A549 (cell line): ENCODE results near the gene CELSR1. TPM values are rescaled to one million over a fixed set of nuclear protein-coding genes. Genes with fewer than 3 reads are reported as not detected.
A peak's percentile ranks its signal among the peaks of the same experiment; 100 is the strongest.

Experiments
- ATAC-seq, 2 experiments: fragments of 200-7000 bp in 1 of 2; fragments of >200 bp in 1 of 2; cut with Nextera tagmentation in 1 of 2; cut with Tn5 transposase in 1 of 2; 3 replicates each; pipeline versions ENCODE4 v1.8.0 to v1.9.1; 2018 to 2020; ENCODE audit warnings: mild to moderate bottlenecking in 1 of 2, moderate library complexity in 1 of 2
- CTCF ChIA-PET: fragments of 300-600 bp; sonication (Branson Sonifier 250); formaldehyde crosslinking; extraction: SDS; loops from one replicate; lab custom pipeline; 2021; ENCODE audit warnings: antibody characterized with exemption, inconsistent platforms; lab: Yijun Ruan, JAX
- POLR2A ChIA-PET: fragments of 350-600 bp; formaldehyde crosslinking; extraction: SDS; loops from one replicate; lab custom pipeline; 2021; ENCODE audit warnings: antibody characterized with exemption, inconsistent platforms; lab: Yijun Ruan, JAX
- DNase-seq, 2 experiments: peaks; one replicate each; pipeline versions ENCODE4 v3.0.0 to v3.0.0-alpha.2; 2011 to 2016; ENCODE audit warnings: low read depth in 1 of 2, low spot score in 1 of 2
- FAIRE-seq: peaks from 2 replicates; lab custom pipeline; 2011; peaks lifted over from hg19 to GRCh38; lab: Jason Lieb, UNC
- H3K27ac ChIP-seq, 2 experiments: fragments of >200 bp; sonication (Bioruptor Twin); formaldehyde crosslinking; 3 replicates each; pipeline ENCODE4 v1.5.1; 2016 to 2017
- H3K4me1 ChIP-seq: fragments of >200 bp; sonication (Bioruptor Twin); formaldehyde crosslinking; 3 replicates; pipeline ENCODE4 v1.6.1; 2016
- H3K4me2 ChIP-seq: fragments of >200 bp; sonication (Bioruptor Twin); formaldehyde crosslinking; 3 replicates; pipeline ENCODE4 v1.6.1; 2016
- H3K4me3 ChIP-seq: fragments of >200 bp; sonication (Bioruptor Twin); formaldehyde crosslinking; 3 replicates; pipeline ENCODE4 v1.5.1; 2016
- H3K9me3 ChIP-seq: fragments of >200 bp; sonication (Bioruptor Twin); formaldehyde crosslinking; 3 replicates; pipeline ENCODE4 v1.6.1; 2016
- ATOH8 ChIP-seq: fragments of 250-450 bp; sonication (Bioruptor Pico); IDR thresholded peaks from 2 replicates; pipeline ENCODE4 v1.5.0; 2020; ENCODE audit warnings: low read depth, mild to moderate bottlenecking, moderate library complexity
- BCL3 ChIP-seq: fragments of >200 bp; sonication (Bioruptor Twin); formaldehyde crosslinking; IDR thresholded peaks from 3 replicates; pipeline ENCODE4 v1.6.1; 2016
- CBX2 ChIP-seq: fragments of 200-600 bp; sonication (generic); IDR thresholded peaks from 2 replicates; pipeline ENCODE4 v1.6.1; 2016; ENCODE audit warnings: low read depth, mild to moderate bottlenecking, borderline replicate concordance
- CEBPB ChIP-seq, 2 experiments: fragments of >200 bp in 1 of 2; sonication (Bioruptor Twin) in 1 of 2; formaldehyde crosslinking in 1 of 2; IDR thresholded peaks; 2 replicates each; pipeline ENCODE4 v1.6.1; 2012 to 2016
- CHD2 ChIP-seq: fragments of 150-350 bp; IDR thresholded peaks from 2 replicates; pipeline ENCODE4 v1.6.1; 2014; ENCODE audit warnings: low read length; ENCODE audit not compliant: partially characterized antibody
- E2F6 ChIP-seq: IDR thresholded peaks from 2 replicates; pipeline ENCODE4 v1.6.1; 2012; ENCODE audit warnings: low read depth, borderline replicate concordance
- EP300 ChIP-seq, 2 experiments: fragments of >200 bp; sonication (Bioruptor Twin); formaldehyde crosslinking; IDR thresholded peaks; 2 replicates in 1 of 2; 3 replicates in 1 of 2; pipeline ENCODE4 v1.6.1; 2016 to 2017
- ESRRA ChIP-seq: fragments of 150-350 bp; IDR thresholded peaks from 2 replicates; pipeline ENCODE4 v1.6.1; 2014; ENCODE audit warnings: mild to moderate bottlenecking, low read length, borderline replicate concordance
- HES2 ChIP-seq: fragments of >200 bp; sonication (Bioruptor Twin); formaldehyde crosslinking; IDR thresholded peaks from 2 replicates; pipeline ENCODE4 v1.6.1; 2016
- HMGXB4 ChIP-seq: fragments of 250-450 bp; sonication (Bioruptor Pico); IDR thresholded peaks from 2 replicates; pipeline ENCODE4 v1.5.0; 2021; ENCODE audit warnings: mild to moderate bottlenecking, moderate library complexity, borderline replicate concordance
- KDM1A ChIP-seq: fragments of 200-600 bp; sonication (generic); IDR thresholded peaks from 2 replicates; pipeline ENCODE4 v1.6.1; 2016; ENCODE audit warnings: low read depth, mild to moderate bottlenecking
- MAFK ChIP-seq: fragments of 450-650 bp; IDR thresholded peaks from 2 replicates; pipeline ENCODE4 v1.6.1; 2014; ENCODE audit not compliant: partially characterized antibody
- NFE2L2 ChIP-seq: fragments of 150-350 bp; conservative IDR thresholded peaks from 2 replicates; pipeline ENCODE4 v1.6.1; 2014; ENCODE audit warnings: low read length
- POLR2A ChIP-seq: IDR thresholded peaks from 2 replicates; pipeline ENCODE4 v1.6.1; 2012; ENCODE audit warnings: mild to moderate bottlenecking, low read length
- RCOR1 ChIP-seq: fragments of 150-350 bp; IDR thresholded peaks from 2 replicates; pipeline ENCODE4 v1.6.1; 2014; ENCODE audit warnings: antibody characterized with exemption, low read length, low read depth
- REST ChIP-seq: fragments of 200-600 bp; sonication (generic); IDR thresholded peaks from 2 replicates; pipeline ENCODE4 v1.6.1; 2016; ENCODE audit warnings: antibody characterized with exemption, mild to moderate bottlenecking, moderate library complexity
- SMC3 ChIP-seq: fragments of >200 bp; sonication (Bioruptor Twin); formaldehyde crosslinking; IDR thresholded peaks from 3 replicates; pipeline ENCODE4 v1.6.1; 2018; ENCODE audit warnings: inconsistent platforms
- SREBF2 ChIP-seq: fragments of 450-650 bp; IDR thresholded peaks from 2 replicates; pipeline ENCODE4 v1.6.1; 2014; ENCODE audit warnings: mild to moderate bottlenecking, moderate library complexity
- TFCP2L1 ChIP-seq: fragments of 250-450 bp; sonication (Bioruptor Pico); IDR thresholded peaks from 2 replicates; pipeline ENCODE4 v1.5.0; 2021; ENCODE audit warnings: mild to moderate bottlenecking
- TP53 ChIP-seq: fragments of 250-450 bp; sonication (Bioruptor Pico); IDR thresholded peaks from 2 replicates; pipeline ENCODE4 v1.5.0; 2021; ENCODE audit warnings: mild to moderate bottlenecking, moderate library complexity
- ZFP36 ChIP-seq: fragments of 450-650 bp; IDR thresholded peaks from 2 replicates; pipeline ENCODE4 v1.6.1; 2014; ENCODE audit warnings: borderline replicate concordance; ENCODE audit not compliant: partially characterized antibody
- ZSCAN20 ChIP-seq: fragments of 250-450 bp; sonication (Bioruptor Pico); IDR thresholded peaks from 2 replicates; pipeline ENCODE4 v1.8.0; 2022; ENCODE audit warnings: mild to moderate bottlenecking, moderate library complexity
- WGBS: methylation state at CpG from one replicate; pipeline ENCODE4 v1.1.6; 2017; ENCODE audit errors: missing lambda C conversion rate; 5-methylcytosine and 5-hydroxymethylcytosine counted together
- polyA plus RNA-seq, 4 experiments: library from polyadenylated mRNA; depleted of rRNA in 3 of 4; stranded (reverse); fragments of >200 nt; fragmentation: RNase III in 1 of 4; extraction: RNeasy Plus Mini Kit Qiagen cat#74134 plus additional on column Dnase treatment in 1 of 4; gene quantifications; 2 replicates in 3 of 4; 3 replicates in 1 of 4; pipeline ENCODE4 v1.2.3, GENCODE V29; 2011 to 2017

Gene CELSR1
- polyA plus RNA-seq, 2 of the 4 experiments (the other 2 are of a cell fraction), result 15.3 to 31.8 TPM

GRCh38 chr22:46546466-46547178 is 9.2 kb upstream of the CELSR1 start (continued):
- TF ChIP-seq HMGXB4 (CRISPR knock-in tag) (no peak), CHD2 (no peak)

- POLR2A ChIA-PET, result no interaction called here
- DNase-seq (no peak), FAIRE-seq (no peak), ATAC-seq (no peak)
- Histone ChIP-seq H3K9me3 (no peaks in the 10 kb centered on the region), H3K4me2 (peak overlapping the region; percentile 7; the same call in 1 of the 3 replicates), H3K4me3 (no peak overlapping the region), H3K4me1 (peaks cover 47% of the 10 kb centered on the region), H3K27ac (peak overlapping the region in 1 of 2 experiments; percentile 32; a peak in 2 of 6 replicates)
- TF ChIP-seq ZSCAN20 (CRISPR knock-in tag) (no peak), RCOR1 (no peak), SMC3 (no peak), NFE2L2 (no peak), CEBPB (IDR thresholded peaks at IDR 0.05) (no peak), ATOH8 (CRISPR knock-in tag) (no peak), MAFK (no peak)
- WGBS, result 27% methylated on average over 7 of the region's 10 CpGs
- CTCF ChIA-PET, result interaction anchor here (2.7 kb wide), 1 partner anchor 19 kb away, joined by 5 read pairs; no protein-coding TSS in a partner anchor
Measured at GRCh38 chr22:46545086-46545792, 7.8 kb upstream of the CELSR1 start.

GRCh38 chr22:46542011-46542985 is 4.9 kb upstream of the CELSR1 start:
- peak; percentile 72 to 83 for DNase-seq
- CTCF ChIA-PET, result interaction anchor here (0.5 to 12.0 kb wide), 43 partner anchors 9 to 420 kb away, joined by 3 to 184 read pairs (median 4); no protein-coding TSS in a partner anchor
- no peak for TF ChIP-seq EP300 (IDR thresholded peaks at IDR 0.05)
- TF ChIP-seq SMC3, result peak; percentile 79
- TF ChIP-seq TP53 (CRISPR knock-in tag), result no peak
- TF ChIP-seq SREBF2, result no peak
- no peak for TF ChIP-seq CEBPB (IDR thresholded peaks at IDR 0.05)
- TF ChIP-seq KDM1A, result no peak
- TF ChIP-seq ZFP36, result no peak
- no peak for TF ChIP-seq CBX2
- TF ChIP-seq BCL3, result no peak
- no peak for TF ChIP-seq E2F6
- TF ChIP-seq TFCP2L1, result no peak
- no peak for TF ChIP-seq HES2
- TF ChIP-seq ESRRA, result no peak
- TF ChIP-seq POLR2A, result no peak
- no peak for TF ChIP-seq REST

More at GRCh38 chr22:46542011-46542985, 4.9 kb upstream of the CELSR1 start:
- peak overlapping the region; percentile 47 to 78; a peak in 5 of 6 replicates for H3K27ac ChIP-seq
- ATAC-seq, result peak; percentile 87 to 93
- 47% methylated on average over 15 of the region's 27 CpGs for WGBS
- H3K9me3 ChIP-seq, result no peaks in the 10 kb centered on the region
- POLR2A ChIA-PET, result interaction anchor here (1.0 kb wide), 1 partner anchor 174 kb away, joined by 3 read pairs; no protein-coding TSS in a partner anchor
- H3K4me3 ChIP-seq, result no peak overlapping the region
- peaks cover 41% of the 10 kb centered on the region for H3K4me1 ChIP-seq
- no peak for FAIRE-seq
- H3K4me2 ChIP-seq, result no peak overlapping the region
